Measurements from ENCODE around the gene AXL.
A peak's percentile ranks its signal among the peaks of the same experiment; 100 is the strongest.

Gene AXL

DNA sequence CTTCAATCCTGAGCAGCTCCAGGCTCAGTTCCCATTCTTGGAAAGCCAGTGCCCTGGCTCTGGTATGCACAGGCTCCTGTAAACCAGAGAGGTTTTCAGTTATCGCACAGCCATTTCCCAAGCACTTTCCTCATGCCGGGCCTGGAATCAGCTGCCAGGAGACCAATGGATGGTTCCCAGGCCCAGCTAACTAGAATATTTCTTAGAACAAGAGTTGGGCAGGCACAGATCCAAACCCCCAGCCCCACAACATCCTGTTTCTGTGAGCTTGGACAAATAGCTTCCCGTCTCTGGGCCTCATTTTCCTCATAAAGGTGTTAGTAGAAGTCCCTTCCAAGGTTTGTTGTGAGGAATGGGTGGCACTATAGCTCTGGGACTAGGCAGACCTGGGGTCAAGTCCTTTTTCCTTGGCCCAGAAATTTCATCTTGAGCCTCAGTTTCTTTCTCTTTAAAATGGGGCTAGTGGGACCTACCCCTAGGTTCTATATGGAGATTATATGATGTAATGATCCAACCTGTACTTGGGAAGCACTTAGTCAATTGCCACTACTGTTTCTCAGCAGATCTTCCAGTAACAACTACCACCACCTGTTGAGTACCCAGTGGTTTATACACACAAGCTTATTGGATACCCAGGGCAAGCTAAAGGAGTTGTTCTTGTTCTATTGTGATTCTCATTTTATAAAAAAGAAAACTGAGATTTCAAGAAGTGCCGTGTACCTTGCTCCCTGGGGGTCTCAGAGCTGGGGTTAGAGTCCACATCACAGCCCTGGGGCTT lies 85.9 kb downstream of the AXL start:
- in situ Hi-C loops (cut with MboI; ENCODE audit: low pct_unique_long_range_greater_than_20kb, low sequenced_read_pairs, unreplicated experiment), result no loop called here

DNA sequence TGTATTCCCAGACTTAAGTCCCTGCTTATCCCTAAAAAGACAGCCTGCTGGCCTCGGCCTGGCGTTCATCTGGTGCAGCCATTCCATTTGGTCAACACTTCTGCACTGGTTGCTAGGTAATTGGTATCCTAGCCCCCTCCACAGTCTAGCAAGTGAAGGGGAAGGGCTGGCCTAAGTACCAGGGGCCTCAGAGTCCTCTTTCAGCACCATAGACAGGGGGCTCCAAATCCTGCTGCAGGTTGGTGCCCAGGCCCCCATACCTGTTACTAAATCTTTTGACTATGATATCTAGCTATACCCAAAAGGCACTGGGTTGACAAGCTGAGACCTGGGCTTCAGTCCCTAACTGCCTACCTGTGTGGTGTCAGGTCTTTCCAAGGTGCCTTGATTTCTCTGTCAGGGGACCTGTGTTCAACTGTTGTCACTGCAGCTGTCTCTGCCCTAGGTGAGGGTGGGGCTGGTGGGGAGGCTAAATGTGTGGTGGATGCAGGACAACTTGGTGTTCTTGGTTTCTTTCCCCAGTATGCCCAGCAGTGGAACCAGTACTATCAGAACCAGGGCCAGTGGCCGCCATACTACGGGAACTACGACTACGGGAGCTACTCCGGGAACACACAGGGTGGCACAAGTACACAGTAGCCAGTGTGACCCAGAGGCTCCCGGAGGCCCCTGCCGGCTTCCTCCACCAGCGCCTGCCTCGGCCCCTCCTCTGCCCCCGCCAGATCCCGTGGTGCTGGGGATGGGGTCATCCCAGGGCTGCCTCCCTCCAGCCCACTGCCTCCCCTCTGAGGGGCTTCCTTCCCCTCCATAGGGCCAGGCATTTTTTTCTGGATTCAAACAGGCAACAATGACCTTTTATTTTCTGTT lies 87.1 kb downstream of the AXL start:
- TF ChIP-seq CTCF (IDR thresholded peaks at IDR 0.05; ENCODE audit: extremely low read depth, insufficient read depth, missing control alignments), result no peak
- DNase-seq (ENCODE audit: low spot score), result no peak
- in situ Hi-C loops (cut with MboI; ENCODE audit: low pct_unique_long_range_greater_than_20kb, low sequenced_read_pairs, unreplicated experiment), result no loop called here

More for the DNA sequence above, 85.9 kb downstream of the AXL start:
- no peak for TF ChIP-seq CTCF (IDR thresholded peaks at IDR 0.05; ENCODE audit: extremely low read depth, insufficient read depth, missing control alignments)
- no peak for DNase-seq (ENCODE audit: low spot score)

GRCh38 chr19:41307090-41307875 lies 88.3 kb downstream of the AXL start:
- no peak for TF ChIP-seq CTCF (IDR thresholded peaks at IDR 0.05; ENCODE audit: extremely low read depth, insufficient read depth, missing control alignments)
- in situ Hi-C loops (cut with MboI; ENCODE audit: low pct_unique_long_range_greater_than_20kb, low sequenced_read_pairs, unreplicated experiment), result no loop called here
- DNase-seq (ENCODE audit: low spot score), result no peak

DNA sequence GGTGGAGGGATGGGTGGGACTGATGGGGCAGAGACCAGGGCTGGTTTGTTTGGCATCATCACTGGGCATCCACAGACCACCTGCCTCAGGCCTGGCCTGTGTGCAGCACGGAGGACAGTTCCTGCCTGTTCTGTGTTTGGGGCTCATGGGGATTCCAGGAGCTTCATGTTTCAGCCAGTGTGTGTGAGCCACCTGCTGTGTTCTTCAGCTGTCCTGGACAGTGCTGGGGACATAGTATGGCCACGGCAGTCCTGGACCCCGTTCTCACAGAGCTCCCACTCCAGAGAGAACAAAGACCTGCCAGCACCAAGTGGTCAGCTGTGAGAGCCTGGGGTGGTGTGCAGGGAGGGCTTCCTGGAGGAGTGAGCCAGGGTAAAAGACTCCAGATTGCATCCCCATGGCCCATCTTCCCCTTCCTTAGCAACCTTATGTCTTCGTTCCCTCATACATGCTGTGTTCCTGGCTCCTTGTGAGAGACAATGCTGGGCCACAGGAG lies 89.0 kb downstream of the AXL start:
- DNase-seq (ENCODE audit: low spot score), result no peak
- in situ Hi-C loops (cut with MboI; ENCODE audit: low pct_unique_long_range_greater_than_20kb, low sequenced_read_pairs, unreplicated experiment), result no loop called here
- TF ChIP-seq CTCF (IDR thresholded peaks at IDR 0.05; ENCODE audit: extremely low read depth, insufficient read depth, missing control alignments), result no peak

- in situ Hi-C loops (cut with MboI; ENCODE audit: low pct_unique_long_range_greater_than_20kb, low sequenced_read_pairs, unreplicated experiment), result no loop called here
- peak; percentile 83 for DNase-seq (ENCODE audit: low spot score)
- TF ChIP-seq CTCF (IDR thresholded peaks at IDR 0.05; ENCODE audit: extremely low read depth, insufficient read depth, missing control alignments), result peak; percentile 95
Observed at GRCh38 chr19:41308450-41309179, 89.6 kb downstream of the AXL start.
